SK-N-SH treated with all-trans-retinoic acid at 6 μM for 48 hours (cell line): Measurements from ENCODE around the gene CLSTN2.

ENCODE experiments used
- ATAC-seq: fragments of 200-7000 bp; cut with Tn5 transposase; 3 replicates; pipeline ENCODE4 v1.9.1; 2020; ENCODE audit warnings: mild to moderate bottlenecking, moderate library complexity
- ARNTL ChIP-seq: fragments of 450-650 bp; formaldehyde crosslinking; IDR thresholded peaks from 2 replicates; pipeline ENCODE4 v1.5.0; 2020; ENCODE audit warnings: low read depth, mild to moderate bottlenecking, moderate library complexity, borderline replicate concordance
- BACH2 ChIP-seq: fragments of 250-450 bp; sonication (Bioruptor Pico); IDR thresholded peaks from 2 replicates; pipeline ENCODE4 v1.9.0; 2021; ENCODE audit warnings: mild to moderate bottlenecking, borderline replicate concordance
- CREB5 ChIP-seq: fragments of 250-450 bp; sonication (Bioruptor Pico); IDR thresholded peaks from 2 replicates; pipeline ENCODE4 v1.5.1; 2020; ENCODE audit warnings: low read depth, mild to moderate bottlenecking, moderate library complexity
- CSDC2 ChIP-seq: fragments of 250-450 bp; sonication (Bioruptor Pico); IDR thresholded peaks from 2 replicates; pipeline ENCODE4 v1.5.0; 2020; ENCODE audit warnings: mild to moderate bottlenecking, moderate library complexity
- CSRNP3 ChIP-seq: fragments of 250-450 bp; sonication (Bioruptor Pico); IDR thresholded peaks from 2 replicates; pipeline ENCODE4 v1.5.1; 2021; ENCODE audit warnings: mild to moderate bottlenecking, moderate library complexity
- ESRRG ChIP-seq: fragments of 250-450 bp; sonication (Bioruptor Pico); IDR thresholded peaks from 2 replicates; pipeline ENCODE4 v1.6.1; 2021; ENCODE audit warnings: mild to moderate bottlenecking
- GLIS3 ChIP-seq: fragments of 250-450 bp; sonication (Bioruptor Pico); IDR thresholded peaks from 2 replicates; pipeline ENCODE4 v1.5.0; 2020; ENCODE audit warnings: mild to moderate bottlenecking, moderate library complexity
- ISL1 ChIP-seq: fragments of 250-450 bp; sonication (Bioruptor Pico); IDR thresholded peaks from 2 replicates; pipeline ENCODE4 v2.1.2; 2022; ENCODE audit warnings: mild to moderate bottlenecking, moderate library complexity
- PPARA ChIP-seq: fragments of 250-450 bp; sonication (Bioruptor Pico); IDR thresholded peaks from 2 replicates; pipeline ENCODE4 v1.5.0; 2020; ENCODE audit warnings: mild to moderate bottlenecking, borderline replicate concordance
- RARB ChIP-seq: fragments of 250-450 bp; sonication (Bioruptor Pico); IDR thresholded peaks from 2 replicates; pipeline ENCODE4 v1.8.0; 2021; ENCODE audit warnings: mild to moderate bottlenecking, moderate library complexity
- TCF4 ChIP-seq: fragments of 250-450 bp; sonication (Bioruptor Pico); IDR thresholded peaks from 2 replicates; pipeline ENCODE4 v1.8.0; 2021; ENCODE audit warnings: mild to moderate bottlenecking, moderate library complexity, borderline replicate concordance
- TOX ChIP-seq: fragments of 250-450 bp; sonication (Bioruptor Pico); IDR thresholded peaks from 2 replicates; pipeline ENCODE4 v1.8.0; 2021; ENCODE audit warnings: mild to moderate bottlenecking, moderate library complexity, borderline replicate concordance
- ZC3H10 ChIP-seq: fragments of 250-450 bp; sonication (Bioruptor Pico); IDR thresholded peaks from 2 replicates; pipeline ENCODE4 v1.5.1; 2021; ENCODE audit warnings: mild to moderate bottlenecking, moderate library complexity
- ZFP3 ChIP-seq: fragments of 250-450 bp; sonication (Bioruptor Pico); IDR thresholded peaks from 2 replicates; pipeline ENCODE4 v1.5.0; 2020; ENCODE audit warnings: mild to moderate bottlenecking, moderate library complexity
- ZFP30 ChIP-seq: fragments of 450-650 bp; formaldehyde crosslinking; IDR thresholded peaks from 2 replicates; pipeline ENCODE4 v1.5.0; 2022; ENCODE audit warnings: mild to moderate bottlenecking, moderate library complexity
- ZNF565 ChIP-seq: fragments of 450-650 bp; formaldehyde crosslinking; conservative IDR thresholded peaks from 2 replicates; pipeline ENCODE4 v1.5.0; 2020; ENCODE audit warnings: low read depth, mild to moderate bottlenecking, moderate library complexity
- ZNF70 ChIP-seq: fragments of 450-650 bp; formaldehyde crosslinking; IDR thresholded peaks from 2 replicates; pipeline ENCODE4 v1.5.0; 2020; ENCODE audit warnings: mild to moderate bottlenecking, moderate library complexity
- ZNF8 ChIP-seq: fragments of 450-650 bp; formaldehyde crosslinking; IDR thresholded peaks from 2 replicates; pipeline ENCODE4 v1.5.0; 2020; ENCODE audit warnings: mild to moderate bottlenecking, moderate library complexity
- TF ChIP-seq, protein P1 (sequence below): fragments of 250-450 bp; sonication (Bioruptor Pico); IDR thresholded peaks from 2 replicates; pipeline ENCODE4 v1.8.0; 2021; ENCODE audit warnings: low read depth, mild to moderate bottlenecking, moderate library complexity, borderline replicate concordance
- TF ChIP-seq, protein P2 (sequence below): fragments of 250-450 bp; sonication (Bioruptor Pico); IDR thresholded peaks from 2 replicates; pipeline ENCODE4 v1.5.0; 2020; ENCODE audit warnings: mild to moderate bottlenecking, moderate library complexity
- TF ChIP-seq, protein P3 (sequence below): fragments of 250-450 bp; sonication (Bioruptor Pico); IDR thresholded peaks from 2 replicates; pipeline ENCODE4 v1.8.0; 2020; ENCODE audit warnings: mild to moderate bottlenecking, moderate library complexity, borderline replicate concordance

The CLSTN2 gene

GRCh38 chr3:140187028-140187427 is 252.0 kb downstream of the CLSTN2 start:
- TF ChIP-seq ZNF8 (CRISPR knock-in tag): no peak
- no peak for TF ChIP-seq ZFP3 (CRISPR knock-in tag)
- TF ChIP-seq BACH2: no peak
- TF ChIP-seq, protein P1, sequence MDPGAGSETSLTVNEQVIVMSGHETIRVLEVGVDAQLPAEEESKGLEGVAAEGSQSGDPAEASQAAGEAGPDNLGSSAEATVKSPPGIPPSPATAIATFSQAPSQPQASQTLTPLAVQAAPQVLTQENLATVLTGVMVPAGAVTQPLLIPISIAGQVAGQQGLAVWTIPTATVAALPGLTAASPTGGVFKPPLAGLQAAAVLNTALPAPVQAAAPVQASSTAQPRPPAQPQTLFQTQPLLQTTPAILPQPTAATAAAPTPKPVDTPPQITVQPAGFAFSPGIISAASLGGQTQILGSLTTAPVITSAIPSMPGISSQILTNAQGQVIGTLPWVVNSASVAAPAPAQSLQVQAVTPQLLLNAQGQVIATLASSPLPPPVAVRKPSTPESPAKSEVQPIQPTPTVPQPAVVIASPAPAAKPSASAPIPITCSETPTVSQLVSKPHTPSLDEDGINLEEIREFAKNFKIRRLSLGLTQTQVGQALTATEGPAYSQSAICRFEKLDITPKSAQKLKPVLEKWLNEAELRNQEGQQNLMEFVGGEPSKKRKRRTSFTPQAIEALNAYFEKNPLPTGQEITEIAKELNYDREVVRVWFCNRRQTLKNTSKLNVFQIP: no peak
- no peak for TF ChIP-seq TCF4 (CRISPR knock-in tag)
- no peak for TF ChIP-seq CSRNP3 (CRISPR knock-in tag)
- no peak for TF ChIP-seq ARNTL (CRISPR knock-in tag)
- TF ChIP-seq PPARA (CRISPR knock-in tag): no peak
- TF ChIP-seq ZNF70 (CRISPR knock-in tag): no peak
- TF ChIP-seq ZC3H10 (CRISPR knock-in tag): no peak
- TF ChIP-seq ZNF565: no peak
- TF ChIP-seq, protein P2, sequence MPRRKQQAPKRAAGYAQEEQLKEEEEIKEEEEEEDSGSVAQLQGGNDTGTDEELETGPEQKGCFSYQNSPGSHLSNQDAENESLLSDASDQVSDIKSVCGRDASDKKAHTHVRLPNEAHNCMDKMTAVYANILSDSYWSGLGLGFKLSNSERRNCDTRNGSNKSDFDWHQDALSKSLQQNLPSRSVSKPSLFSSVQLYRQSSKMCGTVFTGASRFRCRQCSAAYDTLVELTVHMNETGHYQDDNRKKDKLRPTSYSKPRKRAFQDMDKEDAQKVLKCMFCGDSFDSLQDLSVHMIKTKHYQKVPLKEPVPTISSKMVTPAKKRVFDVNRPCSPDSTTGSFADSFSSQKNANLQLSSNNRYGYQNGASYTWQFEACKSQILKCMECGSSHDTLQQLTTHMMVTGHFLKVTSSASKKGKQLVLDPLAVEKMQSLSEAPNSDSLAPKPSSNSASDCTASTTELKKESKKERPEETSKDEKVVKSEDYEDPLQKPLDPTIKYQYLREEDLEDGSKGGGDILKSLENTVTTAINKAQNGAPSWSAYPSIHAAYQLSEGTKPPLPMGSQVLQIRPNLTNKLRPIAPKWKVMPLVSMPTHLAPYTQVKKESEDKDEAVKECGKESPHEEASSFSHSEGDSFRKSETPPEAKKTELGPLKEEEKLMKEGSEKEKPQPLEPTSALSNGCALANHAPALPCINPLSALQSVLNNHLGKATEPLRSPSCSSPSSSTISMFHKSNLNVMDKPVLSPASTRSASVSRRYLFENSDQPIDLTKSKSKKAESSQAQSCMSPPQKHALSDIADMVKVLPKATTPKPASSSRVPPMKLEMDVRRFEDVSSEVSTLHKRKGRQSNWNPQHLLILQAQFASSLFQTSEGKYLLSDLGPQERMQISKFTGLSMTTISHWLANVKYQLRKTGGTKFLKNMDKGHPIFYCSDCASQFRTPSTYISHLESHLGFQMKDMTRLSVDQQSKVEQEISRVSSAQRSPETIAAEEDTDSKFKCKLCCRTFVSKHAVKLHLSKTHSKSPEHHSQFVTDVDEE: no peak
- TF ChIP-seq TOX (CRISPR knock-in tag): no peak
- TF ChIP-seq ISL1 (CRISPR knock-in tag): no peak
- no peak for TF ChIP-seq CREB5 (CRISPR knock-in tag)
- TF ChIP-seq ZFP30 (CRISPR knock-in tag): no peak
- no peak for TF ChIP-seq RARB (CRISPR knock-in tag)
- no peak; the same call in 2 of the 3 replicates for ATAC-seq

- ATAC-seq: no peak
- TF ChIP-seq ISL1 (CRISPR knock-in tag): peak; percentile 64
- TF ChIP-seq TCF4 (CRISPR knock-in tag): no peak
Observed at GRCh38 chr3:140187656-140188221, 252.8 kb downstream of the CLSTN2 start.

DNA sequence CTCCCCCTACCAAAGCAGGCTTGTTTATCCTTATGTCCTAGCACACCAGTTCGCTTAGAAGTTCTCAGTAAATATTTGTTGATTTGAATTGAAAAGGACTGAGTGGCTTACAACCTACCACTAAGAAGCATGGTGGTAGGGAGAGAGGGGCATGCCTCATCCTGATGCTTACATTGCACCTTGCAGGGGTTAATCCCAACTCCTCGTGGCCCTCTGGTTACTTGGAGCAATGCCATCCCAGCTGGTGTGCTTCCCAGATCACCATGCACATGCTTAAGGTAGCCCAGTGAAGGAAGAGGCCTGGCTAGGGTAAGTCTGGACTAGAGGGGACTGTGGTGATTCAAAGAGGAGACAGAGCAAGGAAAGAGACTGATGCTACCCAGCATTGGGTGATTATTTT is 253.3 kb downstream of the CLSTN2 start:
- TF ChIP-seq, protein P3, sequence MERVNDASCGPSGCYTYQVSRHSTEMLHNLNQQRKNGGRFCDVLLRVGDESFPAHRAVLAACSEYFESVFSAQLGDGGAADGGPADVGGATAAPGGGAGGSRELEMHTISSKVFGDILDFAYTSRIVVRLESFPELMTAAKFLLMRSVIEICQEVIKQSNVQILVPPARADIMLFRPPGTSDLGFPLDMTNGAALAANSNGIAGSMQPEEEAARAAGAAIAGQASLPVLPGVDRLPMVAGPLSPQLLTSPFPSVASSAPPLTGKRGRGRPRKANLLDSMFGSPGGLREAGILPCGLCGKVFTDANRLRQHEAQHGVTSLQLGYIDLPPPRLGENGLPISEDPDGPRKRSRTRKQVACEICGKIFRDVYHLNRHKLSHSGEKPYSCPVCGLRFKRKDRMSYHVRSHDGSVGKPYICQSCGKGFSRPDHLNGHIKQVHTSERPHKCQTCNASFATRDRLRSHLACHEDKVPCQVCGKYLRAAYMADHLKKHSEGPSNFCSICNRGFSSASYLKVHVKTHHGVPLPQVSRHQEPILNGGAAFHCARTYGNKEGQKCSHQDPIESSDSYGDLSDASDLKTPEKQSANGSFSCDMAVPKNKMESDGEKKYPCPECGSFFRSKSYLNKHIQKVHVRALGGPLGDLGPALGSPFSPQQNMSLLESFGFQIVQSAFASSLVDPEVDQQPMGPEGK (CRISPR knock-in tag): no peak
- TF ChIP-seq PPARA (CRISPR knock-in tag) (no peak), ISL1 (CRISPR knock-in tag) (no peak), ZC3H10 (CRISPR knock-in tag) (no peak), BACH2 (no peak), ZNF565 (no peak), ESRRG (no peak), ZFP30 (CRISPR knock-in tag) (no peak)
- ATAC-seq: no peak

DNA sequence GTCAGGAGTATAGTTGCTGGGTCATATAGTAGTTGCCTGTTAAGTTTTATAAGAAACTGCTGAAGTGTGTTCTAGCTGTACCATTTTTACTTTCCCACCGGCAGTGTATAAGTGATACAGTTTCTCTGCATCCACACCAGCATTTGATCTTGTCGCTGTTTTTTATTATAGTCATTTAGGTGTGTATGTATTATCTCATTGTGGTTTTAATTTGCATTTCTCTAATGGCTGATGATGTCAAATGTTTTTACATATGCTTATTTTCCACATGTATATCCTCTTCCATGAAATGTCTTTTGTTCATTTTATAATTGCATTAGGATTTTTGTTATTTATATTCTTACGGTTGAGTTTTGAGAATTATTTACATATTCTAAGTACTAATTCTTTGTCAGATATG is 254.3 kb downstream of the CLSTN2 start:
- no peak for ATAC-seq
- TF ChIP-seq CSDC2 (CRISPR knock-in tag) (no peak), GLIS3 (no peak), TOX (CRISPR knock-in tag) (no peak), ARNTL (CRISPR knock-in tag) (no peak), ZFP30 (CRISPR knock-in tag) (no peak), TCF4 (CRISPR knock-in tag) (no peak), ZNF8 (CRISPR knock-in tag) (no peak), ISL1 (CRISPR knock-in tag) (no peak), PPARA (CRISPR knock-in tag) (no peak), ZFP3 (CRISPR knock-in tag) (no peak), ESRRG (no peak)
- TF ChIP-seq, protein P3 (CRISPR knock-in tag): no peak
- TF ChIP-seq, protein P1: no peak
